GM12872 (cell line): ENCODE data around the gene PIP5K1C.

Source experiments
- TF ChIP-seq, protein P1 (sequence below): IDR thresholded peaks from 3 replicates; pipeline ENCODE4 v1.5.1; 2011; ENCODE audit warnings: low read depth, mild to moderate bottlenecking, low read length, moderate library complexity; ENCODE audit not compliant: insufficient read depth

Gene PIP5K1C

DNA sequence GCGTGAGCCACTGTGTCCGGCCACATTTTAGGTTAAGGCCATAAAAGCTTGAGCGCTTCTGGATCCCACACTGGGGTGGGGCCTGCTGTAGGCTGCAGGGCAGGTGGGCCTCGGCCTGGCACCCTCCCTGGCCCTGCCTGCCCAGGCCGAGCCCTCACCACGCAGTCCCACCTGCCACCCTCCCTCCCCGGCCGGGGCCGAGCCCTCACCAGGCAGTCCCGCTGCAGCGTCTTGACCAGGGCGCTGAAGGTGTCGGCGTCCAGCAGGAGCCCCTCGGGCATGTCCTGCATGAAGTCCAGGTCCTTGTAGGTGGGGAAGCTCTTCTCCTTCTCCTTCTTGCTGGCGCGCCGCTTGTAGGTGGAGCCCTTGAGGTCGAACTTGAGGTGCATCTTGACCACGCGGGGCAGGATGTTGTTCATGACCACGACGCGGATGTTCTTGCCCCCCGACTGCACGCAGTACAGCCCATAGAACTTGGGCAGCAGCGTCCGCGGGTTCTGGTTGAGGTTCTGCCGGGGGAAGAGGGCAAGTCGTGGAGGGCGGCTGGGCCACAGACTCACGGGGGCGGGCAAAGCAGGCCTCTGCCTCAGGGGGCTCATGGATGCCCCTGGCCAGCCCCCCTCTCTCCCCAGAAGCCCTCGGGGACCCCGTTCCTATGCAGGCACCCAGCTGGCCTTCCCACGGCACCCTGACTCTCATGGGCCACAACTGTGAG lies 47.0 kb downstream of the PIP5K1C start:
- TF ChIP-seq, protein P1, sequence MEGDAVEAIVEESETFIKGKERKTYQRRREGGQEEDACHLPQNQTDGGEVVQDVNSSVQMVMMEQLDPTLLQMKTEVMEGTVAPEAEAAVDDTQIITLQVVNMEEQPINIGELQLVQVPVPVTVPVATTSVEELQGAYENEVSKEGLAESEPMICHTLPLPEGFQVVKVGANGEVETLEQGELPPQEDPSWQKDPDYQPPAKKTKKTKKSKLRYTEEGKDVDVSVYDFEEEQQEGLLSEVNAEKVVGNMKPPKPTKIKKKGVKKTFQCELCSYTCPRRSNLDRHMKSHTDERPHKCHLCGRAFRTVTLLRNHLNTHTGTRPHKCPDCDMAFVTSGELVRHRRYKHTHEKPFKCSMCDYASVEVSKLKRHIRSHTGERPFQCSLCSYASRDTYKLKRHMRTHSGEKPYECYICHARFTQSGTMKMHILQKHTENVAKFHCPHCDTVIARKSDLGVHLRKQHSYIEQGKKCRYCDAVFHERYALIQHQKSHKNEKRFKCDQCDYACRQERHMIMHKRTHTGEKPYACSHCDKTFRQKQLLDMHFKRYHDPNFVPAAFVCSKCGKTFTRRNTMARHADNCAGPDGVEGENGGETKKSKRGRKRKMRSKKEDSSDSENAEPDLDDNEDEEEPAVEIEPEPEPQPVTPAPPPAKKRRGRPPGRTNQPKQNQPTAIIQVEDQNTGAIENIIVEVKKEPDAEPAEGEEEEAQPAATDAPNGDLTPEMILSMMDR = no peak

DNA sequence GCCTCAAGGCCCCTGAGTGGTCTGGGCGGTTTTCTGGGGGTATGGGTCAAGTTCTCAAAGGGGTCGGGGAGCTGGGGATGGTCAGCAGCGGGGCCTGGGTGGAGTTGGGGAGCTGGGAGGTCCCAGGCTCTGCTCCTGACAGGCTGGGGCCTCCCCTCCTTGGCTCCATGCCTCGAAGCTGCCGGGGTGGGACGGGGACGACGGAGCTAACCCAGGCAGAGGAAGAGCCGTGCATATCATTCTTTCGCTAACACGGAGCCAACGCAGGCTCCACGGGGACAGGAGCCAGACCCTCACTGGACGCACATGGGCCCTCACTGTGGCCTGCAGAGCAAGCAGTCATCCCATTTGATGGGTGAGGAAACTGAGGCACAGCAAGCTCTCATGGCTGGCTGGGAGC lies 47.8 kb downstream of the PIP5K1C start:
- TF ChIP-seq, protein P1 = no peak

DNA sequence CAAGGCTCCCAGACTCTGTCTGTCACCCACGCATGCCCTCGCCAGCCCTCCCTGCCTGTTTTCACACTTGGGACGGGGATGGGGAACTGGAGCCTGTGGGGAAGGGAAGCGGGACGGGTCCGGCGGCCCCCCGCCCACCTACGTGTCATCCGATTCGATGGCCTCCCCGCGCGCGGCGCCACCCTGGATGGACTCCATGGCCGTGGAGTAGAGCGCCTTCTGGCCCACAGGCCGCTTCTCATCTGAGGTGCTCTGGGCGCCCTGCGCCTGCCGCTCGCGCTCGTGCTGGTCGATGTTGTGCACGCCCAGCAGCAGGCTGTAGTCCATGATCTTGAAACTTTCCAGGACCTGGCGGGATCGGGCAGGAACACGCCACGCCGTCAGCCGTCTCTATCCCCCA lies 48.6 kb downstream of the PIP5K1C start:
- TF ChIP-seq, protein P1 = no peak

DNA sequence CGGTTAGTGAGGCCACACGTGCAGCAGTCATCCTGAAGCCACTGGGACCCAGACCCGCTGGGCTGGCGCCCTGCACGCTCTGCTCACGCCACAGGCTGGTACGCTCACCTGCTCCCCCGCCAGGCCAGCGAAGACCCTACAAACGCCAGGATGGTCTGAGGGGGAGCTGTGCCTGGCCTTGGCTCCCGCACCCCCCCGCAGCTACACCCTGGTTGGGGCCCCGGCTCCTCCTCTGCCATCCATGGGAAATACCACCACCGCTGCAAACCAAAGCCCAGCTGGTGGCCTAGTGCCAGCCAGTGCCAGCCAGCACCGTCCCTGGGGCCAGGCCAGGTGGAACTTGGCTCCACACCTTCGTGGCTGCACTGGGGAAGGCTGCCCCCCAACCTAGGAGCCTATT lies 50.4 kb downstream of the PIP5K1C start:
- TF ChIP-seq, protein P1 = no peak

DNA sequence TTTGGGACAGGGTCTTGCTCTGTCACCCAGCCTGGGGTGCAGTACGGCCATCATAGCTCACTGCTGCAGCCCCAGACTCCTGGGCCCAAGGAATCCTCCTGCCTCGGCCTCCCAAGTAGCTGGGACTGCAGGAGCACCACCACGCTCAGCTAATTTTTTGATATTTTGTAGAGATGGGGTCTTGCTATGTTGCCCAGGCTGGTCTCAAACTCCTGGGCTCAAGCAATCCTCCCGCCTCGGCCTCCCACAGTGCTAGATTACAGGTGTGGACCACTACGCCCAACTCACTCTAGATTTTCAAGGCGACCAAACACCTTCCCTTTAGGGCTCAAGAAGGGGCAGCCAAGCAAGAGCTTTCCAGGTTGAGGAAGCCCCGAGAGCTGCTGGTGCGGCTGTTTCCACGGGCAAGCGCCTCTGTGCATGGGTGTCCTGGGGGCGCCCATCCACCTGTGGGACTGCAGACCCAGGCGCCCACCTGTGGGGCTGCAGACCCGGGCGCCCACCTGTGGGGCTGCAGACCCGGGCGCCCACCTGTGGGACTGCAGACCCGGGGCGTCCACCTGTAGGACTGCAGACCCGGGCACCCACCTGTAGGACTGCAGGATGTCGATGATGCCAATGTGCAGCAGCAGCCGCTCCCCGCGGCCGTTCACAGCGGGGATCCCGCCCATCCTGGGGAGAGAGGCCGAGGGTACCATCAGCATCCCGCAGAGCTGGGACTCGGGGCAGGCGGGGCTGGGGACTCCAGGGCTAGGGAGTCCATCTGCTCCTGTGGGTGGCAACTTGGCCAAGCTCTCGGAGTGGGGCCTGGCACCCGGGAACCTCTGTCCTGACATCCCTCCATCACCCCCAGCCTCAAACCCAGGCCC lies 52.0 kb downstream of the PIP5K1C start:
- TF ChIP-seq, protein P1 = no peak

DNA sequence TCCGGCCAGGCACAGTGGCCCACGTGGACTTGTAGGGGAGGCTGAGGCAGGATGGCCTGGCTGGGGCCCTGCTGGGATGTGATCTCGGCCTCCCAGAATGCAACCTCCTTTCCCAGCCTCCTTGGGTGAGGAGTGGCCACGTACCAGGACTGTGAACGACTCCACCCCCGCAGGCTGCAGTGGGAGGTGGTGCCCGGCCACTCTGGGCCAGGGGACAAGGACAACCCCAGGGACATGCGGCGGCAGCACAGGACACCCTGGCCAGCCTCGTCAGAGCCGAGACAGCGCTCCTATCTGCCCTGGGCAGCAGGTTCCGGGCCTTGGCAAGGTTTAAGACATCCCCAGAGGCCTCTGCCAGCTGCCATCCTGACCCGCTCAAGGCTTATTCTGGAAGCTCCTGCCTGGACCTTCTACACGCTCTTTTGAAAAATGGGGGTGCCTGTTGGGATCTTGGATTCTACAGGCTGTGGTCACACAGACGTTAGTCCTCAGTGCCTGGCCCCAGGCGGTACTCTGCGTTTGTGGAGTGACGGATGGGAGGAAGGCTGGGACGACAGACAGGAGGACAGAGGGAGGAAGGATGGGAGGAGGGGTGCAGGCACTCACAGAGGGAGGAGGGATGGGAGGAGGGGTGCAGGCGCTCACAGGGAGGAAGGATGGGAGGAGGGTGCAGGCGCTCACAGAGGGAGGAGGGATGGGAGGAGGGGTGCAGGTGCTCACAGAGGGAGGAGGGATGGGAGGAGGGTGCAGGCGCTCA lies 53.8 kb downstream of the PIP5K1C start:
- TF ChIP-seq, protein P1 = no peak

DNA sequence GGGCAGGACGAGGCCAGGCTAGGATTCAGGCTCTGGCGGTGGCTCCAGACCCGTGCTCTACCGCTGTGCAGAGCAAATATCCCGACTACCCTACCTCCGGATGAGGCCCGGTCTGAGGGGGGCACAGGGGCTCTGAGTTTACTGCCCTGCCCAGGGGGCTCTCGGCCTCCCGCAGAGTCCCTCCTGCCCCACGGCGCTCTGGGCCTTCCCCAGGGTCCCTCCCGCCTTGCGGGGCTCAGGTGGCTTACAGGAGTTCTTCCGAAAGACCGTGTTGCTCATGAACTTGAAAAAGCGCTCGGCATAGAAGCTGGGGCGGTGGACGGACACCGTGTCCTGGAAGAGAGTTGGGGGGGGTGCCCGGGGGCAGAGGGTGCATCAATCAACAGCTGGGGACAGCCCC lies 54.5 kb downstream of the PIP5K1C start:
- TF ChIP-seq, protein P1 = no peak
